ENCODE results near the gene LAMA2. TPM values are rescaled to one million over a fixed set of nuclear protein-coding genes. Genes with fewer than 3 reads are reported as not detected.

Gene LAMA2
- total and polyA plus RNA-seq, 7 donors, result 8.8 to 59.0 (median 27.3) TPM

- H3K9me3 ChIP-seq, result no peaks in the 10 kb centered on the region
- H3K4me1 ChIP-seq, result no peaks in the 10 kb centered on the region
- DNase-seq, result no peak
- no peak overlapping the region for H3K4me3 ChIP-seq
- ATAC-seq, result peak in 2 of 4 donors; percentile 53 to 78
- H3K36me3 ChIP-seq (ENCODE audit: insufficient read depth in 1 of 2, low read depth in 1 of 2), result peaks cover 0 to 15% of the 10 kb centered on the region in 2 donors
- WGBS, 3 donors, result 24 to 47% (median 28%) methylated on average over 3 of the region's 3 CpGs
- H3K27ac ChIP-seq, result no peak overlapping the region
- TF ChIP-seq CTCF (IDR thresholded peaks at IDR 0.05), result no peak
- intact Hi-C loops (cut with DNase I), result no loop called here
- no peaks in the 10 kb centered on the region for H3K27me3 ChIP-seq (ENCODE audit: insufficient read depth in 3 of 3, low read length in 2 of 3)
Measured at GRCh38 chr6:129516005-129516404, 633.1 kb downstream of the LAMA2 start.

- Histone ChIP-seq H3K4me1 (no peaks in the 10 kb centered on the region), H3K27ac (no peak overlapping the region), H3K36me3 (ENCODE audit: insufficient read depth in 1 of 2, low read depth in 1 of 2) (peaks cover 0 to 13% of the 10 kb centered on the region in 2 donors), H3K9me3 (no peaks in the 10 kb centered on the region), H3K4me3 (no peak overlapping the region), H3K27me3 (ENCODE audit: insufficient read depth in 3 of 3, low read length in 2 of 3) (no peaks in the 10 kb centered on the region)
- ATAC-seq, result no peak
- no peak for DNase-seq
- 78 to 87% (median 80%) methylated on average over 1 of the region's 1 CpG for WGBS, 3 donors
- TF ChIP-seq CTCF (IDR thresholded peaks at IDR 0.05), result no peak
- intact Hi-C loops (cut with DNase I), result no loop called here
Measured at GRCh38 chr6:129516787-129517186, 633.8 kb downstream of the LAMA2 start.

- TF ChIP-seq CTCF (IDR thresholded peaks at IDR 0.05), result no peak
- peak in 1 of 4 donors; percentile 52 for ATAC-seq
- peaks cover 0 to 8% of the 10 kb centered on the region in 2 donors for H3K36me3 ChIP-seq (ENCODE audit: insufficient read depth in 1 of 2, low read depth in 1 of 2)
- H3K4me1 ChIP-seq, result no peaks in the 10 kb centered on the region
- WGBS, 3 donors, result 37 to 54% (median 41%) methylated on average over 2 of the region's 2 CpGs
- DNase-seq, result no peak
- H3K4me3 ChIP-seq, result no peak overlapping the region
- intact Hi-C loops (cut with DNase I), result no loop called here
- no peaks in the 10 kb centered on the region for H3K9me3 ChIP-seq
- H3K27ac ChIP-seq, result no peak overlapping the region
- no peaks in the 10 kb centered on the region for H3K27me3 ChIP-seq (ENCODE audit: insufficient read depth in 3 of 3, low read length in 2 of 3)
Measured at GRCh38 chr6:129517288-129517687, 634.4 kb downstream of the LAMA2 start.

GRCh38 chr6:129519750-129520149, 636.8 kb downstream of the LAMA2 start:
- no peaks in the 10 kb centered on the region for H3K27me3 ChIP-seq (ENCODE audit: insufficient read depth in 3 of 3, low read length in 2 of 3)
- H3K9me3 ChIP-seq, result no peaks in the 10 kb centered on the region
- ATAC-seq (no peak), DNase-seq (no peak)
- H3K4me1 ChIP-seq, result no peaks in the 10 kb centered on the region
- intact Hi-C loops (cut with DNase I), result no loop called here
- no peak for TF ChIP-seq CTCF (IDR thresholded peaks at IDR 0.05)
- 97 to 98% (median 98%) methylated on average over 2 of the region's 2 CpGs for WGBS, 3 donors
- H3K4me3 ChIP-seq, result no peak overlapping the region
- H3K27ac ChIP-seq, result no peak overlapping the region
- no peaks in the 10 kb centered on the region for H3K36me3 ChIP-seq (ENCODE audit: insufficient read depth in 1 of 2, low read depth in 1 of 2)

GRCh38 chr6:129521946-129522345, 639.0 kb downstream of the LAMA2 start:
- intact Hi-C loops (cut with DNase I), result no loop called here
- Histone ChIP-seq H3K4me3 (no peak overlapping the region), H3K9me3 (no peaks in the 10 kb centered on the region), H3K27ac (no peak overlapping the region), H3K4me1 (no peaks in the 10 kb centered on the region), H3K27me3 (ENCODE audit: insufficient read depth in 3 of 3, low read length in 2 of 3) (no peaks in the 10 kb centered on the region), H3K36me3 (ENCODE audit: insufficient read depth in 1 of 2, low read depth in 1 of 2) (no peaks in the 10 kb centered on the region)
- 46 to 48% (median 47%) methylated on average over 2 of the region's 2 CpGs for WGBS, 3 donors
- ATAC-seq (peak in 1 of 4 donors; percentile 10), DNase-seq (no peak)
- TF ChIP-seq CTCF (IDR thresholded peaks at IDR 0.05), result no peak
